ENCODE results near the gene COL13A1.

COL13A1 gene

DNA sequence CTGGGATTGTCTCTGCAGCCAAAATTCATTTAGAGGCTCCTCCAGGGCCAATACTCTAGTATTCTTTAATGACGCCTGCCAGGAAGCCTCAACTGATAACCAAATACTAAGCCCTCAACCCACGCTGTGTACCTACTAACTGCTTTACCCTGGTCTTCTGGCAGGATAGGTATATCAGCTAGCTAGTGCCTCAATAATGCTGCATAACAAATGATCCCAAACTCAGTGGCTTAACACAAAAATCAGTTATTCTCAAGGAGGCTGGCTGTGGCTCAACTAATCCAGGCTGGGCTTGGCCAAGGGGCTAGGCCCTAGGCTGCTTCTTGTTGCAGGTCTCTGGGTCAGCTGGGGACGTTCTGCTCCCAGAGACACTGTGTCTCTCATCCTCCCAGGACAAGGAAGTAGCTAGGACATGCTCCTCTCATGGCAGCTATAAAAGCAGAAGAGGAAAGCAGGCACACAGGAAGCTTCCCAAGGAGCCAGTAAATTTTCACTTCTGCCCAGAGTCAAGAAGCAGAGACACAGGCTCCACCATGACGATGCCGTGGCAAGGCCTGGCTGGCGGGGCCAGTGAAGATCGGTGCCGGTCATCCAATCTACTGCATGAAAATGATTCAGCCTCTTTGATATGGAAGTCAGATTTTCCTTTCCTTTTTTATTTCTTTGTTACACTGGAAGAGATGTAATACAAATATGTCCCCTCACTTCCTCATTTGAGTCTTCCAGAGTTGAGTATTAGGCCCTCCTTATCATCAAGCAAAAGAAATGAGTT, 28.6 kb upstream of the COL13A1 start:
- H3K4me3 ChIP-seq (ENCODE audit: low read length), result no peak overlapping the region
- TF ChIP-seq, protein P1, sequence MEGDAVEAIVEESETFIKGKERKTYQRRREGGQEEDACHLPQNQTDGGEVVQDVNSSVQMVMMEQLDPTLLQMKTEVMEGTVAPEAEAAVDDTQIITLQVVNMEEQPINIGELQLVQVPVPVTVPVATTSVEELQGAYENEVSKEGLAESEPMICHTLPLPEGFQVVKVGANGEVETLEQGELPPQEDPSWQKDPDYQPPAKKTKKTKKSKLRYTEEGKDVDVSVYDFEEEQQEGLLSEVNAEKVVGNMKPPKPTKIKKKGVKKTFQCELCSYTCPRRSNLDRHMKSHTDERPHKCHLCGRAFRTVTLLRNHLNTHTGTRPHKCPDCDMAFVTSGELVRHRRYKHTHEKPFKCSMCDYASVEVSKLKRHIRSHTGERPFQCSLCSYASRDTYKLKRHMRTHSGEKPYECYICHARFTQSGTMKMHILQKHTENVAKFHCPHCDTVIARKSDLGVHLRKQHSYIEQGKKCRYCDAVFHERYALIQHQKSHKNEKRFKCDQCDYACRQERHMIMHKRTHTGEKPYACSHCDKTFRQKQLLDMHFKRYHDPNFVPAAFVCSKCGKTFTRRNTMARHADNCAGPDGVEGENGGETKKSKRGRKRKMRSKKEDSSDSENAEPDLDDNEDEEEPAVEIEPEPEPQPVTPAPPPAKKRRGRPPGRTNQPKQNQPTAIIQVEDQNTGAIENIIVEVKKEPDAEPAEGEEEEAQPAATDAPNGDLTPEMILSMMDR (conservative IDR thresholded peaks at IDR 0.05; ENCODE audit: low read depth, low read length), result no peak
- DNase-seq (ENCODE audit: low read depth), result no peak

DNA sequence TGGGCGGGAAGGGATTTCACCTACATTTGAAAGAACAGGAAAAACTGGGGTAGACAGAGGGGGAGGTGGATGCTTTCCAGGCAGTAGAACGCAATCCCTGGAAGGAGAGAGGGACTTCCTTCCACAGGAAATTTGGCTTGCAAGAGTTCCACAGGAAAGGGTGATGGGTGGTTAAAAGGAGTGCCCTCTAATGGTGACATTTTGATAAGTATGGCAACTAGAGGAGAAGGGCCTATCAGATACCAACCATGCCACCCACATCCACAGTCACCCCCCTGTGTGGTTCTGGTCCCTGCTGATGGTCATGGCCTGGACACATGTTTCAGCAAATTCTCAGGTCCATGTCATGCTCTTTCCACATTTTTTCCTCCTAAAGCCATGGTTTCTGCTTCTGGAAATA, 27.1 kb upstream of the COL13A1 start:
- H3K4me3 ChIP-seq (ENCODE audit: low read length), result no peak overlapping the region
- TF ChIP-seq, protein P1 (conservative IDR thresholded peaks at IDR 0.05; ENCODE audit: low read depth, low read length), result no peak
- DNase-seq (ENCODE audit: low read depth), result no peak

DNA sequence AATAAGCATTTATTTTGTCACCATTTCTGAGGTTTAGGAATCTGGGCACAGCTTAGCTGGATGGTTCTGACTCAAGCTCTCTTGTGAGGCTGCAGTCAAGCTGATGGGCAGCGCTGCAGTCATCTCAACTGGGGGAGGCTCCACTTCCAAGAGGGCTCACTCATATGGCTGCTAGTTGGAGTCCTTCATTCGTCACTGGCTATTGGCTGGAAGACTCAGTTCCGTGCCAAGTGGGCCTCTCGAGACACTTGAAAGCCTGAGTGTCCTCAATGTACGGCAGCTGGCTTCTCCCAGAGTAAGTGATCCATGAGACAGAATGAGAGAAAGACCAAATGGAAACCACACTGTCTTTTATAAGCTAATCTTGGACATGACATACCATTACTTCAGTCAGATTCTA, 21.6 kb upstream of the COL13A1 start:
- TF ChIP-seq, protein P1 (conservative IDR thresholded peaks at IDR 0.05; ENCODE audit: low read depth, low read length), result no peak
- H3K4me3 ChIP-seq (ENCODE audit: low read length), result no peak overlapping the region
- DNase-seq (ENCODE audit: low read depth), result no peak

DNA sequence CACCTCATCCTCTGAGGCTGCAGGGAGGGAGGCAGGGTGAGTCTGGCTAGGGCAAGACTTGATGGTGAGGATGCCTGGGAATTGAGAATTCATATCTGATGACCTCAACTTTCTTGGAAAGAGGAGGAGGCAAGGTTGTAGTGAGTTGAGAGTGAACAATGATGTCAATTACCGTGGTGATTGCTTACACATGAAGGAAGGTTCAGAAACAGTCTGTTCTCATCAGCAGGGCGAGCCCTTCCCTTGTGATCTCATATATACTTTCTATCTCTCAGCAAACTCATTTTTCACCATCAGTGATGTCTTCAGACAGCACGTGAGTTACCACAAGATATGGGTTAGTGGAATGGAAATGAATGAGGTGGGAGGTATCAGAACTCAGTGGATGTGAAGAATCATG, 20.1 kb upstream of the COL13A1 start:
- no peak for DNase-seq (ENCODE audit: low read depth)
- H3K4me3 ChIP-seq (ENCODE audit: low read length), result no peak overlapping the region
- TF ChIP-seq, protein P1 (conservative IDR thresholded peaks at IDR 0.05; ENCODE audit: low read depth, low read length), result no peak

DNA sequence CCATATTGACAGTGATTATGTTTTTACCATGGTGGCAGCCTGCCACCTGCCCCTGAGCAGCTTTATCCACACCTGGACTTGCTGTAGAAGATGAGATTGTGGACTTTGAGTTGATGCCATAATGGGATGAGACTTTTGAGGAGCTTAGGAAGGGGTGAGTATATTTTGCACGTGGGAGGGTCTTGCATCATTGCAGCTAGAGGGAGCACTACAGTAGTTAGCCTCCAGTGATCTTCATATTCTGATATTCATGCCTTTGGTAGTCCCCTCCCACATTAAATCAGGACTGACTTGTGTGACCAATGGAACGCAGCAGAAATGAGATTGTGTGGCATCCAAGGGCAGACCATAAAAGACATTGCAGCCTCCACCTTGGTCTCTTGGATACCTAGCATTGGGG, 18.2 kb upstream of the COL13A1 start:
- no peak for DNase-seq (ENCODE audit: low read depth)
- H3K4me3 ChIP-seq (ENCODE audit: low read length), result no peak overlapping the region
- TF ChIP-seq, protein P1 (conservative IDR thresholded peaks at IDR 0.05; ENCODE audit: low read depth, low read length), result no peak

DNA sequence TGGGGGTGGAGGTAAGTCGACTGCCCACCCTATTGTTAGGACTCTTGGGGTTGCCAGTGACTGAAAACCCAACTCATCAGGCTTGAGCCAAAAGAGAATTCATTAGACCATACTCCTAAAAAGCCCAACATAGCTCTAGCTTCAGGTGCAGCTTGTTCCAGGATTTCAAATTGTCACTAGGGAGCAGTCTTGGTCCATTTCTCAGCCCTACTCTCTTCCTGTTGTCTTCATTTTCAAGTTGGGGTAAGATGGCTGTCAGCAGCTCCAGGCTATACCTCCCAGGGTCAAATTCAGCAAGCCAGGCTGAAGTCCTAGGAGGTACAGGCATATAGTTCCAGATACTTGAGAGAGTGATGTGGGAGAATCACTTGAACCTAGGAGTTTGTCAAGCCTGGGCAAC, 14.9 kb upstream of the COL13A1 start:
- TF ChIP-seq, protein P1 (conservative IDR thresholded peaks at IDR 0.05; ENCODE audit: low read depth, low read length), result peak; percentile 35
- no peak overlapping the region for H3K4me3 ChIP-seq (ENCODE audit: low read length)
- DNase-seq (ENCODE audit: low read depth), result no peak

DNA sequence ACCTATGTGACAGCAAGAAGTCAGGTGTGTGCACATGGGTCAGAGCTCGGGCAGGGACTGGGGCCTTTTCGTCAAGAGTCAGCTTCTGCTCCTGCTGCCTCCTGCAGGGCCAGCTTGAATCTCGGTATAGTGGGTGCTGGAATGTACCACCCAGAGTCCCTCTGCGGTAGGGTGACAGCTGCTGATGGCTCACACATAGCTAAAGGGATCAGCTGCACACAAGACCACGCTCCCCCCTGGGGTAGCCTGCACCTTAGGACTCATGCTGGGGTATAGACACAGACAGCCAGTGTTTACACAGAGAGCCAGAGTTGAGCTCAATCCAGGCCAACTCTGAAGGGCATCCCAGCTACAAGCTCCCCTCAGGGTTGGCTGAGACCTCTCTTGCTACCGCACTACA, 14.0 kb upstream of the COL13A1 start:
- DNase-seq (ENCODE audit: low read depth), result no peak
- TF ChIP-seq, protein P1 (conservative IDR thresholded peaks at IDR 0.05; ENCODE audit: low read depth, low read length), result no peak
- H3K4me3 ChIP-seq (ENCODE audit: low read length), result no peak overlapping the region

Data from retinal pigment epithelial cell (primary cell).